ENCODE data around the gene ANAPC5.
A peak's percentile ranks its signal among the peaks of the same experiment; 100 is the strongest.

The ANAPC5 gene

GRCh38 chr12:121366063-121366459 lies 13.8 kb upstream of the ANAPC5 start:
- no peak for DNase-seq

- DNase-seq: no peak
These were observed 13.3 kb upstream of the ANAPC5 start for GRCh38 chr12:121365416-121366062.

- no peak for DNase-seq
These were observed 12.5 kb upstream of the ANAPC5 start for GRCh38 chr12:121364683-121365121.

- DNase-seq: no peak
These were observed 5.9 kb upstream of the ANAPC5 start for GRCh38 chr12:121358073-121358472.

GRCh38 chr12:121357331-121357730 lies 5.1 kb upstream of the ANAPC5 start:
- DNase-seq: no peak

- DNase-seq: no peak
These were observed 4.4 kb upstream of the ANAPC5 start for GRCh38 chr12:121356657-121357056.

- DNase-seq: no peak
These were observed 3.6 kb upstream of the ANAPC5 start for GRCh38 chr12:121355818-121356217.

GRCh38 chr12:121352682-121353018 lies 439 bp upstream of the ANAPC5 start:
- DNase-seq: peak; percentile 62

GRCh38 chr12:121346747-121347146 lies 5.5 kb downstream of the ANAPC5 start:
- no peak for DNase-seq

- DNase-seq: no peak
These were observed 6.9 kb downstream of the ANAPC5 start for GRCh38 chr12:121345151-121345815.

- DNase-seq: no peak
These were observed 7.7 kb downstream of the ANAPC5 start for GRCh38 chr12:121344506-121344905.

GRCh38 chr12:121337416-121337815 lies 14.8 kb downstream of the ANAPC5 start:
- no peak for DNase-seq

DNA sequence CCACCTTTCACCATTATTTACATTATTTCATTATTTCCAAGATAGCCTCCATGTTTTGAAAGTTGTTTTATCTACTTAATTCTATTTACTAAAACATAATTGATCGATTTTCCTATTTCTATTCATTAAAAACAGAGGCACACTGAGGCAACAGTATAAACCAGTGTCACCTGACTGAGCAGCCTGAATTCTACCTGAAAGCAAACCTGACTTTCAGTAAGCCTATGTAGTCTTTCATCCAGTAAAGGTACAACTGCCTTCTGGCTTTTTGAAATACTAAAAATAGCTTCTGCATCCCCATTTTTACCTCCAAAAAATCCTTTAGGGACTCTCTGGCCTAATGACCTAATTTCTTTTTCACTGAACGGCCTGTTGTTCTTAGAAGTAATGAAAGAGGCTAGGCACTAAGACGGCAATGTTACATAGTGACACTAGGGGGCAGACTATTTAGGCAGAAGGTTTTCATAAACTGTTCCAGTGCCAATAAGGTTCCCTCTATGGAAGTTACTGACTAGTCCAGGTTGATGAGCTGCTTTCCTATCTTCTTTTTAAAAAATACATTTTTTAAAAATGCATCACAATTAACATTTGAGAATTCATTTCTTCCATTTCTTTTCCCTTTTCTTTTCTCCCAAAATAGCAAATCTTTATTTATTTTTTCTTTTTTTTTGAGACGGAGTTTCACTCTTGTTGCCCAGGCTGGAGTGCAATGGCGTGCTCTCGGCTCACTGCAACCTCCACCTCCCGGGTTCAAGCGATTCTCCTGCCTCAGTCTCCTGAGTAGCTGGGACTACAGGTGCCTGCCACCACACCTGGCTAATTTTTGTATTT lies 17.5 kb downstream of the ANAPC5 start:
- DNase-seq: peak; percentile 58

- no peak for DNase-seq
These were observed 18.5 kb downstream of the ANAPC5 start for GRCh38 chr12:121333747-121334146.

- DNase-seq: no peak
These were observed 21.0 kb downstream of the ANAPC5 start for GRCh38 chr12:121331248-121331647.

DNA sequence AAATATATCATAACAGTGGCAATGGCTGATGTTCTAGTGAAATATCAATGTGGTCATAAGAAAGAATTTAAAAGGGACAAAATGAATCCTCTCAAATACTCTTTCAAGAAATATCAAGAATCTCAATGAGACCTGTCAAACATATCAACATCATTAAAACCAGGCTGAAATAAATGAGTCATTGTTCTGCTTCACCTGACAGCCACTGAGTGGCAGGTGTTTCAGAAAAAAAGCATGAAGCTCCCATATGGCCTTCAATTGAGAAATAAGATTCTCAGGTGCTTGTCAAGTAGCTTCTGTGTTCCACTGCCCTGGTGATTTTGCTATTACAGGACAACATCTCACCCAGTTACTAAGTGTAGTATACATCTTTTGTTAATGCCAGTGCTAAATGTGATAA lies 21.5 kb downstream of the ANAPC5 start:
- DNase-seq: no peak

DNA sequence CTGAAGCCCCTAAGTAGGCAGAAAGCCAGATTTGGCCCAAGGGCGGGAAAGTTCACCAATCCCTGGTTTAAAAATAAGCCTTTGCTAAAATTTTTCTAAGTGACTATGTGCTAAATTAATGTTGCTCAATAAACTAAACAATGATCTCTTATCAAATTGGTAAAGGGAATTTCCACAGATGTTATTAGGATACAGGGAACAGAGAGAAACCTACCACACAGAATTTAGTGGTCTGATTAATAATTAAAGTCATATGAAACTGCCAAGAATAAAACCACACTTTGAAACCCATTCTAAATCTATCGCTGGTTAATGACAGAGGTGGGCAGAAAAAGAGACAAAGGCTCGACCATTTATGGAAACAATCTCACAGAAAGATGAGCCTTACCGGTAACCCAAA lies 22.0 kb downstream of the ANAPC5 start:
- no peak for DNase-seq

DNA sequence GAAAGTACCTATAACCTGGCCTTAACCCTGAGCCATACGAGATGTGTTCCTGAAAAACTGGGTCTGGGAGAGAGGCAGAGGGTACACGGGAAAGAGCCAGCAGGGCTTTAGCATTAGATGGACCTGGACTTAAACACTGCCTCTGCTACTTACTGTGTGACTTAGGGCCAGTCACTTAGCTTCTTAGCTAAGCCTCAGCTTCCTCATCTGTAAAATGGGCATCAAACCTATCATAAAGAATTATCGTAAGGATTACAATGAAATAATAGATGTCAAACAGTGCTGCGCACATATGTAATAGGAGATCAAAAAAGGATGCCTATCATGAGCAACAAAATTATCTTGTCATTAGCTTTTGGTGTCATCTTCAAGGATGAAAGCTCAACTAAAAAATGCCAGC lies 23.6 kb downstream of the ANAPC5 start:
- no peak for DNase-seq

DNA sequence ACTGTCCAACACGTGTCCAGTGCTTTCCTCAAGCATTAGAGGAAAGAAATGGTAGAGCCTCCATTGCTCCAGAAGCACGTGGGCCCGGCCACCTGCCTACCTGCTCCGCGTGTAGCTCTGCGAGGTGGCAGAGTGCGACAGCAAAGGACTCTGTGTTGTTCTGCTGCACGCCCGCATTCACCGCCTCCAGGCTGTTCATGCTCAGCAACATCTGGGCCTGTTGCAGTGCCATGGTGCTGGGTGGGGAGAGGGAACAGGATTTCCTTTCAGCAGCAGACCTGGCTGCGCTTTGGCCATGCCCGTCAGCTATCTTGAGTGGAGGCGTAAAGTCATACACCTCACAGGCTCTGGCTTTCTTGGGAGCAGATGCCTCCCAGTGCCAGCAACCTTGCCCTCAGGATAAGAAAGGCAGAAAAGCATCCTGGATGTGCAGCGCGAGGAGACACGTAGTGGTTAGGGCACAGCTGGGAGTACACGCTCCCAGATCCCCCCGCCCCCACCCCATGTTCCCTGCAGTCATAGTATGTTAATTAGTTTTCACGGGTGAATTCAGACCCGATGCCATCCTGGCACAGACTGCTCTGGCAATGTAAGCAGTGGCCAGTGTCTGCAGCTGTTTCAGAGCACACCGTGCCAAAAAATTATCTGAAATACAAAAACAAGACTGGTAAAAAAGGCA lies 25.1 kb downstream of the ANAPC5 start:
- DNase-seq: no peak

GRCh38 chr12:121325922-121326396 lies 26.3 kb downstream of the ANAPC5 start:
- DNase-seq: no peak

DNA sequence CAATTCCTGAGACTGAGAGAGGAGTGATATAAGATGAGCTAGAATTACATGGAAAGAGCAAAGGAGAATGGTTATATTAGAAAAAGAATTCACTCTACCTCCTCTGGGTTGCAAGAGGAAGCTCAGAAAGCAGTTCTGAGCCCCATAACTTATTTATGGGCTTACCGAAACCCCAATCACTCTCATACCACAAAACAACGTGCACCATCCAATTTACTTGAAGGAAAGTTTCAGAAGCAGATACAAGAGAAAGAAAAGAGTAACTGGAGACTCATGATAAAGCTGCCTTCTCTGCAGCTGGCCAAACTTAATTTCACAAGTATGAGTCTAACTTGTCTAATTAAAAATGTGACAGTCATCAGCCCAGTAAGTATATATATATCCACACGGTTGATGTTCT lies 28.3 kb downstream of the ANAPC5 start:
- no peak for DNase-seq

DNA sequence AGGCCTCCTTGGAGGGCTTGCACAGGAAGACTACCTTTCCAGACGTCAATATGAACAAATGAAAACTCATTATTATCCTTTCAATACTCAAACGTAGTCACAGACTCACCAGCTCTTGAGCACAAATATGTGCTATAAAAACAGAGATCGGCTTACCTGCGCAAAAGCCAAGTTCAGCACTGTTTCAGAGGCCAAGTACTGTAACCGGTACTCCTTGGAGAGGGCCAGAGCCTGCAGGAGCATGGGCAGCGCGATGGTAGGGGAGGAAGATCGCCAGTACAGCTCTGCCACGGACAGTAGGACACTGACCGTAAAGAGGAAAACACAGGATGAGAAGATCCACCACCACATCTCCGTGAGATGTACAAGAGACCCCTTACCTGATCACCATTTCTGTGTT lies 34.1 kb downstream of the ANAPC5 start:
- no peak for DNase-seq

GRCh38 chr12:121314431-121314830 lies 37.8 kb downstream of the ANAPC5 start:
- no peak for DNase-seq
